MM.1S (cell line): Measurements from ENCODE around the gene LDLRAD1.

Experiments used
- DNase-seq: peaks from one replicate; pipeline ENCODE4 v3.0.0-alpha.2; 2015
- H2AFZ ChIP-seq: fragments of 300-600 bp; sonication (generic); 2 replicates; pipeline ENCODE4 v1.6.0; 2016; ENCODE audit warnings: antibody characterized with exemption, low read length
- H3F3A ChIP-seq: fragments of 300-600 bp; sonication (generic); 2 replicates; pipeline ENCODE4 v1.6.1; 2016; ENCODE audit warnings: mild to moderate bottlenecking, antibody characterized with exemption, low read length, moderate library complexity, mixed read lengths; ENCODE audit not compliant: insufficient read depth
- H3K27ac ChIP-seq: fragments of 300-600 bp; sonication (generic); 2 replicates; pipeline ENCODE4 v1.5.1; 2016; ENCODE audit warnings: mild to moderate bottlenecking, low read length
- H3K27me3 ChIP-seq: fragments of 300-600 bp; sonication (generic); replicated peaks from 2 replicates; pipeline ENCODE4 v1.6.0; 2016; ENCODE audit warnings: low read length; ENCODE audit not compliant: insufficient read depth
- H3K36me3 ChIP-seq: fragments of 300-600 bp; sonication (generic); replicated peaks from 2 replicates; pipeline ENCODE4 v1.6.1; 2016; ENCODE audit warnings: mild to moderate bottlenecking, low read length, mixed read lengths; ENCODE audit not compliant: insufficient read depth
- H3K4me1 ChIP-seq: fragments of 300-600 bp; sonication (generic); 2 replicates; pipeline ENCODE4 v1.6.1; 2016; ENCODE audit warnings: low read length, mixed read lengths
- H3K4me2 ChIP-seq: fragments of 300-600 bp; sonication (generic); 2 replicates; pipeline ENCODE4 v1.6.0; 2016; ENCODE audit warnings: low read depth, low read length
- H3K4me3 ChIP-seq: fragments of 300-600 bp; sonication (generic); 2 replicates; pipeline ENCODE4 v1.5.1; 2016; ENCODE audit warnings: low read length, mixed read lengths
- H3K79me2 ChIP-seq: fragments of 300-600 bp; sonication (generic); 2 replicates; pipeline ENCODE4 v1.6.1; 2016; ENCODE audit warnings: mixed run types, low read length, mixed read lengths
- H3K9ac ChIP-seq: fragments of 300-600 bp; sonication (generic); 2 replicates; pipeline ENCODE4 v1.6.1; 2016; ENCODE audit warnings: low read length, mixed read lengths
- H3K9me2 ChIP-seq: fragments of 300-600 bp; sonication (generic); replicated peaks from 2 replicates; pipeline ENCODE4 v1.6.1; 2016; ENCODE audit warnings: mild to moderate bottlenecking, low read length, mixed read lengths; ENCODE audit not compliant: insufficient read depth
- H3K9me3 ChIP-seq: fragments of 300-600 bp; sonication (generic); replicated peaks from 2 replicates; pipeline ENCODE4 v1.6.1; 2016; ENCODE audit warnings: mild to moderate bottlenecking, low read length, mixed read lengths; ENCODE audit not compliant: insufficient read depth
- H4K20me1 ChIP-seq: fragments of 300-600 bp; sonication (generic); 2 replicates; pipeline ENCODE4 v1.6.1; 2016; ENCODE audit warnings: mild to moderate bottlenecking, low read length, moderate library complexity, mixed read lengths; ENCODE audit not compliant: insufficient read depth
- CTCF ChIP-seq: fragments of 300-600 bp; sonication (generic); IDR thresholded peaks from 2 replicates; pipeline ENCODE4 v1.5.1; 2016; ENCODE audit warnings: antibody characterized with exemption, low read length, mixed read lengths
- EZH2 ChIP-seq: fragments of 300-600 bp; sonication (generic); optimal IDR thresholded peaks from 2 replicates; pipeline ENCODE3; 2017; ENCODE audit warnings: low read depth, mild to moderate bottlenecking, antibody characterized with exemption, low read length, mixed read lengths
- EZH2phosphoT487 ChIP-seq: fragments of 300-600 bp; sonication (generic); IDR thresholded peaks from 2 replicates; pipeline ENCODE4 v1.6.1; 2018; ENCODE audit warnings: antibody characterized with exemption, low read length

Gene LDLRAD1

DNA sequence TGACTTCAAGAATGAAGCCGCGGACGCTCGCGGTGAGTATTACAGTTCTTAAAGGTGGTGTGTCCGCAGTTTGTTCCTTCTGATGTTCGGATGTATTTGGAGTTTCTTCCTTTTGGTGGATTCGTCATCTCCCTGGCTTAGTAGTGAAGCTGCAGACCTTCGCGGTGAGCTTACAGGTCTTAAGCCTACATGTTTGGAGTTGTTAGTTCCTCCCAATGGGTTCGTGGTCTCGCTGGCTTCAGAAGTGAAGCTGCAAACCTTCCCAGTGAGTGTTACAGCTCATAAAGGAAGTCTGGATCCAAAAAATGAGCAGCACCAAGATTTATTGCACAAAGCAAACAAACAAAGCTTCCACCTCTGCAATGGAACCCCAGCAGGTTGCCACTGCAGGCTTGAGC, 14.7 kb downstream of the LDLRAD1 start:
- Histone ChIP-seq H3K4me2 (no peak overlapping the region), H3F3A (no peaks in the 10 kb centered on the region), H4K20me1 (no peaks in the 10 kb centered on the region), H3K4me1 (no peaks in the 10 kb centered on the region), H3K27me3 (no peaks in the 10 kb centered on the region), H2AFZ (no peak overlapping the region), H3K9ac (no peak overlapping the region), H3K4me3 (no peak overlapping the region), H3K9me2 (no peaks in the 10 kb centered on the region), H3K27ac (no peak overlapping the region), H3K9me3 (no peaks in the 10 kb centered on the region), H3K79me2 (no peaks in the 10 kb centered on the region), H3K36me3 (no peaks in the 10 kb centered on the region)
- DNase-seq, result no peak
- TF ChIP-seq EZH2phosphoT487 (no peak), EZH2 (no peak), CTCF (no peak)

GRCh38 chr1:54002544-54003248, 15.3 kb downstream of the LDLRAD1 start:
- Histone ChIP-seq H4K20me1 (no peaks in the 10 kb centered on the region), H3K9me3 (no peaks in the 10 kb centered on the region), H3F3A (no peaks in the 10 kb centered on the region), H3K4me1 (no peaks in the 10 kb centered on the region), H3K4me3 (no peak overlapping the region), H3K36me3 (no peaks in the 10 kb centered on the region), H2AFZ (no peak overlapping the region), H3K79me2 (no peaks in the 10 kb centered on the region), H3K27ac (no peak overlapping the region), H3K4me2 (no peak overlapping the region), H3K27me3 (no peaks in the 10 kb centered on the region), H3K9me2 (no peaks in the 10 kb centered on the region), H3K9ac (no peak overlapping the region)
- DNase-seq, result no peak
- TF ChIP-seq CTCF (no peak), EZH2phosphoT487 (no peak), EZH2 (no peak)

- no peak overlapping the region for H3K9ac ChIP-seq
- H3K4me3 ChIP-seq, result no peak overlapping the region
- no peaks in the 10 kb centered on the region for H3K36me3 ChIP-seq
- no peaks in the 10 kb centered on the region for H3K9me3 ChIP-seq
- no peak for TF ChIP-seq CTCF
- no peak for TF ChIP-seq EZH2phosphoT487
- no peak for TF ChIP-seq EZH2
- no peaks in the 10 kb centered on the region for H3K27me3 ChIP-seq
- H3F3A ChIP-seq, result no peaks in the 10 kb centered on the region
- no peaks in the 10 kb centered on the region for H3K4me1 ChIP-seq
- H2AFZ ChIP-seq, result no peak overlapping the region
- no peak for DNase-seq
- no peak overlapping the region for H3K27ac ChIP-seq
- no peaks in the 10 kb centered on the region for H3K9me2 ChIP-seq
- H4K20me1 ChIP-seq, result no peaks in the 10 kb centered on the region
- H3K79me2 ChIP-seq, result no peaks in the 10 kb centered on the region
- no peak overlapping the region for H3K4me2 ChIP-seq
Measured at GRCh38 chr1:54001591-54001990, 16.4 kb downstream of the LDLRAD1 start.
